Activated T-helper 9 cell treated with anti-CD3 and anti-CD28 coated beads, Interleukin-2, amount 50 U/mL, for 16 hours (primary cell): ENCODE data around the gene SKIC2.
A peak's percentile ranks its signal among the peaks of the same experiment; 100 is the strongest.
"Not testable (repeated sequence)": the region's sequence is repeated elsewhere in the genome, so short reads cannot be mapped to it uniquely, and the experiment has no call there.

Experiments used
- DNase-seq: peaks from one replicate; pipeline ENCODE4 v3.0.0-alpha.2; 2020; ENCODE audit warnings: low read depth

Gene SKIC2

GRCh38 chr6:31958741-31959739 lies at the start of gene SKIC2, which contains the start of gene NELFE:
Gene SKIC2 (plus strand): TSS chr6:31959175. CDS start chr6:31959193, 18 bp downstream.
Gene NELFE (minus strand): TSS chr6:31958971. CDS start chr6:31958446, 525 bp downstream.
- DNase-seq = peak; percentile 98

GRCh38 chr6:31909298-31909697 lies 49.7 kb upstream of the SKIC2 start:
- DNase-seq = not testable (repeated sequence)

DNA sequence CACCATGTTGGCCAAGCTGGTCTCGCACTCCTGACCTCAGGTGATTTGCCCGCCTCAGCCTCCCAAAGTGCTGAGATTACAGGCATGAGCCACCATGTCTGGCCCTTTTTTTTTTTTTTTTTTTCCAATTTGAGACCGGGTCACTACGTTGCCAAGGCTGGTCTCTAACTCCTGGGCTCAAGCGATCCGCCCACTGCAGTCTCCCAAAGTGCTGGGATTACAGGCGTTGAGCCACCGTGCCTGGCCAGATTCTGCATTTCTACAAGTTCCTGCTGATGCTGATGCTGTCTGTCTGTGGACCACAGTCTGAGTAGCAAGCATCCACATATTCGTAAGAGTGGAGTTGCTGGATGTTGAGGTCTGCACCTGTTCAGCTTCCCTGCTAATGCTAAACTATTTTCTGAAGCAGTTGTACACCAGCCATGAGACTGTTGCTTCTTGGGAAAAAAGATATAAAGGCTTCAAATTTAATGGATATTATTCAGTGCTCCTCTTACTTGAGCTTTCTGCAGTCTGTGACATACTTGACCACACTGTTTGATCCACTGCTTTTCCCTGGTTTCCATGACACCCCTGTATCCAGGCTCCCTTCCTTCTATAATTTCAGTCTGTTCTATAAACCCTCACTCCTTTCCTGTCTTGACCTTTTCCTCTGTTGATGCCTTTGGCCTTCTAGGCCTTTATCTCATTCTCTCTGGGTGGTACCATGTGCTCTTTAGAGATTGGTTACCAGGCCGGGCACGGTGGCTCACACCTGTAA lies 47.0 kb upstream of the SKIC2 start:
- DNase-seq = no peak

- no peak for DNase-seq
Observed at GRCh38 chr6:31915351-31915750, 43.6 kb upstream of the SKIC2 start.

GRCh38 chr6:31915756-31916155 lies 43.2 kb upstream of the SKIC2 start:
- no peak for DNase-seq

DNA sequence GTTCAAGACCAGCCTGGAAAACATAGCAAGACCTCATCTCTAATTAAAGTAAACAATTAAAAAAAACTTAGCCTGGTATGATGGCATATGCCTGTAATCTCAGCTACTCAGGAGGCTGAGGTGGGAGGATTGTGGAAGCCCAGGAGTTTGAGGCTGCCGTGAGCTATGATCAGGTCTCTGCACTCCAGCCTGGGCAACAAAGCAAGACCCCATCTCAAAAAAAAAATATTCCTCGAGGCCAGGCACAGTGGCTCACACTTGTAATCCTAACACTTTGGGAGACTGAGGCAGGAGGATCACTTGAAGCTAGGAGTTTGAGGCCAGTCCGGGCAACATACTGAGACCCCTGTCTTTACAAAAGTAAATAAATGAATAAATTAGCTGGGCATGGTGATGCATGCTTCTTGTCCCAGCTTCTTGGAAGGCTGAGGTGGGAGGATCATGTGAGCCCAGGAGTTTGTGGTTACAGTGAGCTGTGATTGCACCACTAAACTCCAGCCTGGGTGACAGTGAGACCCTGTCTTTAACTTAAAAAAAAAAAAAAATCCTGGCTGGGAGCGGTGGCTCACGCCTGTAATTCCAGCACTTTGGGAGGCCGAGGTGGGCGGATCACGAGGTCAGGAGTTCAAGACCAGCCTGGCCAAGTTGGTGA lies 40.8 kb upstream of the SKIC2 start:
- no peak for DNase-seq

GRCh38 chr6:31919624-31920303 lies 39.2 kb upstream of the SKIC2 start:
- no peak for DNase-seq

DNA sequence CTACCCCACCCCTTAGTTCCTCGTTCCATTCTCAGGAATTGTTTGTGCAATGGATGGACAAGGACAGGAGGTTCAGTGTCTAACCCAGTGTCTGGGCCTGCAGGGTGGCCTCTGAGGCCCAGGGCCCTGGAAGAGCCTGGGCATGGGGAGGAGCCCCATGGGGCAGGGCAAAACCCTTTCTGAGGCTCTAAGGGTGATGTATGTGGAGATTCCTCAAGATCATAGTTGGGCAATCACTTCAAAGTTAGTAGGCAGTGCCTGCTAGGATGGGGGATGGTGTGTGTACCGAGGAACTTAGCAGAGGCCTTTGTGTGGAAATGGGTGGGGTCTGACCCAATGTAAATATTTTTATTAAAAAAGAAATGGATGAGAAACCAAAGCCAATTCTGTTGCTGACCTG lies 38.2 kb upstream of the SKIC2 start:
- no peak for DNase-seq

- no peak for DNase-seq
Observed at GRCh38 chr6:31922942-31923341, 36.0 kb upstream of the SKIC2 start.

GRCh38 chr6:31927242-31927862 lies 31.6 kb upstream of the SKIC2 start, which contains the start of gene C2:
Gene C2 (plus strand): TSS chr6:31927717. CDS start chr6:31927753, 36 bp downstream.
- no peak for DNase-seq

GRCh38 chr6:31927863-31928671 lies 30.9 kb upstream of the SKIC2 start:
- no peak for DNase-seq

GRCh38 chr6:31928672-31928939 lies 30.4 kb upstream of the SKIC2 start:
- DNase-seq = no peak

DNA sequence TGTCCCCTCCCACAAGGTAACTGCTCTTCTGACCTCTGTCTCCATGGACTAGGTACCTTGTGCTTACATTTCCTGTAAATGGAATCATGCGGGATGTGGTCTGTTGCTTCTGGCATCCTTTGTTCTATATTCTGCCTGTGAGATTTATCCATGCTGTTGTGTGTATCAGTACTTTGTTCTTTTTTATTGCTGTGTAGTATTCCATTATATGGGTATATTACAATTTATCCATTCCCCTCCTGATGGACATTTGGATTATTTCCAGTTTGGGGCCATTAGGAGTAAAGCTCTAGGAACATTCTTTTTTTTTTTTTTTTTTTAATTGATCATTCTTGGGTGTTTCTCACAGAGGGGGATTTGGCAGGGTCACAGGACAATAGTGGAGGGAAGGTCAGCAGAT lies 28.0 kb upstream of the SKIC2 start:
- DNase-seq = no peak

DNA sequence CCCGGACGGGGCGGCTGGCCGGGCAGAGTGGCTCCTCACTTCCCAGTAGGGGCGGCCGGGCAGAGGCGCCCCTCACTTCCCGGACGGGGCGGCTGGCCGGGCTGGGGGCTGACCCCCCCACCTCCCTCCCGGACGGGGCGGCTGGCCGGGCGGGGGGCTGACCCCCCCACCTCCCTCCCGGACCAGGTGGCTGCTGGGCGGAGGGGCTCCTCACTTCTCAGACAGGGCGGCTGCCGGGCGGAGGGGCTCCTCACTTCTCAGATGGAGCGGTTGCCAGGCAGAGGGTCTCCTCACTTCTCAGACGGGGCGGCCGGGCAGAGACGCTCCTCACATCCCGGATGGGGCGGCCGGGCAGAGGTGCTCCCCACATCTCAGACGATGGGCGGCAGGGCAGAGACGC lies 26.8 kb upstream of the SKIC2 start:
- not testable (repeated sequence) for DNase-seq

GRCh38 chr6:31933537-31933936 lies 25.4 kb upstream of the SKIC2 start:
- DNase-seq = no peak

DNA sequence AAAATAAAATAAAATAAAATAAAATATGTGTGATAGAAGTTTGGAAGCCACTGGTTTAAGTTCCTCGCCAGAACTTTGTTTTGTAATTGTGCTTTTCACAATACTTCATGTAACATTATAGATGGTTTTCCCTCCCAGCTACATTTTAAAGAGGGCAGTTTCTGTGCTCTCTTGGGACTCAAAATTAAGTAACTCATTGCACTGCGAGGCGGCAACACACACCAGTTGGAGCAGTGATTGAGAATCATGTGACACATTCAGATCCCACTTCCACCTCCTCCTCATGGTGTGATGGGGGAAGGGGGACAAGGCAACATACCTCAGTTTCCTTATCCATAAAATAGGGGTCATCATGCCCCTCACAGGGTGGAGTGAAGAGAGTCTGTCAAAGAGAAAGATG lies 24.0 kb upstream of the SKIC2 start:
- DNase-seq = no peak

DNA sequence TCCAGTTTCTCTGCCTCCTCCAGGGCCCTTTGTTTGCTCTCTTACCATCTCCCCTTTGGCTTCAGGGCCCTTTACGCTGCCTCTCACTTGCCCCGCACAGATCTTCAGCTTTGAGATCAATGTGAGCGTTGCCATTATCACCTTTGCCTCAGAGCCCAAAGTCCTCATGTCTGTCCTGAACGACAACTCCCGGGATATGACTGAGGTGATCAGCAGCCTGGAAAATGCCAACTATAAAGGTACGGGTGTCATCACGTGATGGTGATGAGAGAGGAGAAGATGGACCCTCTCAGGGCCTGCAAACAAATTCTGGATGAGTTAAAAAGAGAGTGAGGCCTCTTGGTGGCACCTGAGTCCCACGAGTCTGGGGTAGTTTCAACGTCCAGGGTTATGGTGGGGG lies 23.2 kb upstream of the SKIC2 start:
- no peak for DNase-seq

- DNase-seq = no peak
Observed at GRCh38 chr6:31940256-31940664, 18.7 kb upstream of the SKIC2 start.

DNA sequence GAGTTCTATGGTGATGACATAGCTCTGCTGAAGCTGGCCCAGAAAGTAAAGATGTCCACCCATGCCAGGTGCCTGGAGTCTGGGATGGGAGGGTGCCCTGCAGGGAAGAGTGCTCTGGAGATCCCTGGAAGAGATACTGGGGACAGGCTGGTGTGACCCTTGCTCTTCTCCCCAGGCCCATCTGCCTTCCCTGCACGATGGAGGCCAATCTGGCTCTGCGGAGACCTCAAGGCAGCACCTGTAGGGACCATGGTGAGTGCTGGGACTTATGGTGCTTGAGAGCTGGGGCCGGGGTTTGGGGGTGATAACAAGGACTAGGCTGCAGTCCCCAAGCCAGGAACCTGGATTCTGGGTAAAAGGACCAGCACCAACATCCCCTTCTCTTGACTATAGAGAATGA lies 15.2 kb upstream of the SKIC2 start:
- DNase-seq = no peak

GRCh38 chr6:31945154-31945506 lies 13.8 kb upstream of the SKIC2 start:
- no peak for DNase-seq
